HepG2 (cell line): ENCODE results near the gene HDAC5. TPM values are rescaled to one million over a fixed set of nuclear protein-coding genes. Genes with fewer than 3 reads are reported as not detected.
A peak's percentile ranks its signal among the peaks of the same experiment; 100 is the strongest.

Experiments
- CBX2 ChIP-seq, 2 experiments: fragments of 200-600 bp in 1 of 2; sonication (generic); formaldehyde crosslinking in 1 of 2; IDR thresholded peaks; 2 replicates each; pipeline versions ENCODE4 v1.7.0 to v1.8.1; 2018 to 2022; ENCODE audit warnings: low read depth in 2 of 2, low read length in 1 of 2, mild to moderate bottlenecking in 1 of 2, missing genetic modification reagents in 1 of 2
- HMG20A ChIP-seq: IDR thresholded peaks from 2 replicates; pipeline ENCODE4 v1.6.1; 2016; ENCODE audit warnings: borderline replicate concordance
- MEF2D ChIP-seq: sonication (generic); formaldehyde crosslinking; IDR thresholded peaks from 2 replicates; pipeline ENCODE4 v1.5.1; 2020; ENCODE audit warnings: mild to moderate bottlenecking, missing genetic modification reagents
- POLR2AphosphoS2 ChIP-seq: IDR thresholded peaks from 2 replicates; pipeline ENCODE4 v1.6.1; 2011; ENCODE audit warnings: low read depth, low read length, improper control_type of control experiment
- RFX3 ChIP-seq: IDR thresholded peaks from 2 replicates; pipeline ENCODE4 v1.6.1; 2016; ENCODE audit warnings: missing biosample characterization, missing genetic modification reagents
- TEAD2 ChIP-seq: sonication (generic); formaldehyde crosslinking; IDR thresholded peaks from 2 replicates; pipeline ENCODE4 v1.9.0; 2021; ENCODE audit warnings: missing genetic modification reagents
- ZNF264 ChIP-seq: sonication (generic); formaldehyde crosslinking; IDR thresholded peaks from 2 replicates; pipeline ENCODE4 v1.4.0; 2020; ENCODE audit warnings: missing genetic modification reagents
- ZNF33A ChIP-seq: sonication (generic); formaldehyde crosslinking; IDR thresholded peaks from 2 replicates; pipeline ENCODE4 v1.5.1; 2020; ENCODE audit warnings: missing genetic modification reagents, mild to moderate bottlenecking, moderate library complexity, borderline replicate concordance
- ZNF552 ChIP-seq: sonication (generic); formaldehyde crosslinking; IDR thresholded peaks from 2 replicates; pipeline ENCODE4 v1.9.0; 2022; ENCODE audit warnings: missing genetic modification reagents, mild to moderate bottlenecking, borderline replicate concordance
- ZNF589 ChIP-seq: sonication (generic); formaldehyde crosslinking; conservative IDR thresholded peaks from 2 replicates; pipeline ENCODE4 v1.8.0; 2022; ENCODE audit warnings: mild to moderate bottlenecking, moderate library complexity, missing genetic modification reagents
- ZNF879 ChIP-seq: sonication (generic); formaldehyde crosslinking; IDR thresholded peaks from 2 replicates; pipeline ENCODE4 v1.8.1; 2023; ENCODE audit warnings: missing genetic modification reagents
- polyA plus RNA-seq, 8 experiments: library from polyadenylated mRNA; depleted of rRNA in 3 of 8; stranded (reverse) in 7 of 8; unstranded in 1 of 8; fragments of >200 nt; fragmentation: Illumina TruSeq in 4 of 8; extraction: Trizol in 4 of 8; gene quantifications; 2 replicates each; pipeline versions ENCODE4 v1.2.1 to v1.2.3, GENCODE V29; 2011 to 2016; ENCODE audit warnings: low read depth in 4 of 8, missing spikeins in 1 of 8, mixed read lengths in 1 of 8; ENCODE audit not compliant: insufficient read depth in 1 of 8
- total RNA-seq, 5 experiments: library from RNA; depleted of rRNA; stranded (reverse); fragments of >200 nt; fragmentation: Illumina TruSeq; extraction: Trizol; gene quantifications; 2 replicates each; pipeline ENCODE4 v1.2.3, GENCODE V29; 2016; ENCODE audit warnings: low read depth in 1 of 5
- TF ChIP-seq, protein P1 (sequence below): sonication (generic); formaldehyde crosslinking; conservative IDR thresholded peaks from 2 replicates; pipeline ENCODE4 v1.8.0; 2022; ENCODE audit warnings: low read depth, missing genetic modification reagents
- TF ChIP-seq, protein P2 (sequence below): sonication (generic); formaldehyde crosslinking; IDR thresholded peaks from 2 replicates; pipeline ENCODE4 v1.8.0; 2022; ENCODE audit warnings: missing genetic modification reagents, low read depth, mild to moderate bottlenecking, borderline replicate concordance
- TF ChIP-seq, protein P3 (sequence below): sonication (generic); formaldehyde crosslinking; IDR thresholded peaks from 2 replicates; pipeline ENCODE4 v1.8.0; 2022; ENCODE audit warnings: mild to moderate bottlenecking, missing genetic modification reagents
- TF ChIP-seq, protein P4 (sequence below): sonication (generic); formaldehyde crosslinking; IDR thresholded peaks from 2 replicates; pipeline ENCODE4 v1.5.0; 2020; ENCODE audit warnings: missing genetic modification reagents
- TF ChIP-seq, protein P5 (sequence below): IDR thresholded peaks from 2 replicates; pipeline ENCODE4 v1.6.1; 2018; ENCODE audit warnings: missing genetic modification reagents

The HDAC5 gene
- total and polyA plus RNA-seq, 2 of the 13 experiments (the other 11 are each of a cell fraction or from before 2014, with no cell fraction given), result 46.4 to 85.4 TPM

DNA sequence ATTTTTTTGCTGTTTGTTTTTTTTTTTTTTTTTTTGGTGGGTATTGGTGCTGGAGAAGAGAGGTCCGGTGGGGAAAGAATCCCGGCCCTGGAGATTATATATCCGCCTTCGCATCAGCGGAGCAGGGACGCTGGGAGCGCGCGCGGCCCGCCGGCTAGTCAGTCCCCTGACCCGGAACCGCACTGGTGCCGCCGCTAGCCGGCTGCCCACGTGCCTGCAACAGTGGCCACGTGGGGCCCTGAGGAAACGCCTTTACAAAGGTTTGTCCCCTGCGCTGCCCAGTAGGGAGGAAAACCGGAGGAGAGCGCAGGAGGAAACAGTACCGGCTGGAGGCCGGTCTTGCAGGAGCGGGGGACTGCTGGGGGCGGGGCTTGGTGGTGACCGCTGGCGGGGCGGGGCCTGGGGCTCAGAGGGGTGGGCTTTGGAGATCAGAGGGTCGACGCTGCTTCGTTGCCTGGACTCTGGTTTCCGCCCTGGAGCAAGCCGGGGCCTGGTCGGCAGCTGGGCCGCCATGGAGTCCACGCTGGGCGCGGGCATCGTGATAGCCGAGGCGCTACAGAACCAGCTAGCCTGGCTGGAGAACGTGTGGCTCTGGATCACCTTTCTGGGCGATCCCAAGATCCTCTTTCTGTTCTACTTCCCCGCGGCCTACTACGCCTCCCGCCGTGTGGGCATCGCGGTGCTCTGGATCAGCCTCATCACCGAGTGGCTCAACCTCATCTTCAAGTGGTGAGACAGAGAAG is 52.8 kb downstream of the HDAC5 start, which contains the start of gene G6PC3 (continued):
- TF ChIP-seq, protein P1, sequence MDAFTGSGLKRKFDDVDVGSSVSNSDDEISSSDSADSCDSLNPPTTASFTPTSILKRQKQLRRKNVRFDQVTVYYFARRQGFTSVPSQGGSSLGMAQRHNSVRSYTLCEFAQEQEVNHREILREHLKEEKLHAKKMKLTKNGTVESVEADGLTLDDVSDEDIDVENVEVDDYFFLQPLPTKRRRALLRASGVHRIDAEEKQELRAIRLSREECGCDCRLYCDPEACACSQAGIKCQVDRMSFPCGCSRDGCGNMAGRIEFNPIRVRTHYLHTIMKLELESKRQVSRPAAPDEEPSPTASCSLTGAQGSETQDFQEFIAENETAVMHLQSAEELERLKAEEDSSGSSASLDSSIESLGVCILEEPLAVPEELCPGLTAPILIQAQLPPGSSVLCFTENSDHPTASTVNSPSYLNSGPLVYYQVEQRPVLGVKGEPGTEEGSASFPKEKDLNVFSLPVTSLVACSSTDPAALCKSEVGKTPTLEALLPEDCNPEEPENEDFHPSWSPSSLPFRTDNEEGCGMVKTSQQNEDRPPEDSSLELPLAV (CRISPR knock-in tag), result 0 out of 2 replicates have a peak, but pooled peaks have one; percentile 53
- TF ChIP-seq, protein P2, sequence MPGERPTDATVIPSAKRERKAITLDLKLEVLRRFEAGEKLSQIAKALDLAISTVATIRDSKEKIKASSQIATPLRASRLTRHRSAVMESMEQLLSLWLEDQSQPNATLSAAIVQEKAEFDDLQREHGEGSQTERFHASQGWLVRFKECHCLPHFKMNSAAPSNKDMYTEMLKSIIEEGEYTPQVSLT (CRISPR knock-in tag), result peak; percentile 30; the same call in 1 of the 2 replicates
- TF ChIP-seq MEF2D (CRISPR knock-in tag), result peak; percentile 97
- TF ChIP-seq, protein P3, sequence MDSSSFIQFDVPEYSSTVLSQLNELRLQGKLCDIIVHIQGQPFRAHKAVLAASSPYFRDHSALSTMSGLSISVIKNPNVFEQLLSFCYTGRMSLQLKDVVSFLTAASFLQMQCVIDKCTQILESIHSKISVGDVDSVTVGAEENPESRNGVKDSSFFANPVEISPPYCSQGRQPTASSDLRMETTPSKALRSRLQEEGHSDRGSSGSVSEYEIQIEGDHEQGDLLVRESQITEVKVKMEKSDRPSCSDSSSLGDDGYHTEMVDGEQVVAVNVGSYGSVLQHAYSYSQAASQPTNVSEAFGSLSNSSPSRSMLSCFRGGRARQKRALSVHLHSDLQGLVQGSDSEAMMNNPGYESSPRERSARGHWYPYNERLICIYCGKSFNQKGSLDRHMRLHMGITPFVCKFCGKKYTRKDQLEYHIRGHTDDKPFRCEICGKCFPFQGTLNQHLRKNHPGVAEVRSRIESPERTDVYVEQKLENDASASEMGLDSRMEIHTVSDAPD, result peak; percentile 91; the same call in 1 of the 2 replicates
- TF ChIP-seq, protein P4, sequence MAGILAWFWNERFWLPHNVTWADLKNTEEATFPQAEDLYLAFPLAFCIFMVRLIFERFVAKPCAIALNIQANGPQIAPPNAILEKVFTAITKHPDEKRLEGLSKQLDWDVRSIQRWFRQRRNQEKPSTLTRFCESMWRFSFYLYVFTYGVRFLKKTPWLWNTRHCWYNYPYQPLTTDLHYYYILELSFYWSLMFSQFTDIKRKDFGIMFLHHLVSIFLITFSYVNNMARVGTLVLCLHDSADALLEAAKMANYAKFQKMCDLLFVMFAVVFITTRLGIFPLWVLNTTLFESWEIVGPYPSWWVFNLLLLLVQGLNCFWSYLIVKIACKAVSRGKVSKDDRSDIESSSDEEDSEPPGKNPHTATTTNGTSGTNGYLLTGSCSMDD (CRISPR knock-in tag), result no peak
- TF ChIP-seq TEAD2 (CRISPR knock-in tag), result peak; percentile 82; the same call in 1 of the 2 replicates
- TF ChIP-seq ZNF33A (CRISPR knock-in tag), result 0 out of 2 replicates have a peak, but pooled peaks have one; percentile 89
- TF ChIP-seq POLR2AphosphoS2, result no peak
- no peak for TF ChIP-seq CBX2 (IDR thresholded peaks at IDR 0.05; ENCODE audit: low read depth, low read length)
- TF ChIP-seq CBX2 (CRISPR knock-in tag; IDR thresholded peaks at IDR 0.05; ENCODE audit: low read depth), result peak; percentile 79; the same call in 1 of the 2 replicates
- TF ChIP-seq, protein P5, sequence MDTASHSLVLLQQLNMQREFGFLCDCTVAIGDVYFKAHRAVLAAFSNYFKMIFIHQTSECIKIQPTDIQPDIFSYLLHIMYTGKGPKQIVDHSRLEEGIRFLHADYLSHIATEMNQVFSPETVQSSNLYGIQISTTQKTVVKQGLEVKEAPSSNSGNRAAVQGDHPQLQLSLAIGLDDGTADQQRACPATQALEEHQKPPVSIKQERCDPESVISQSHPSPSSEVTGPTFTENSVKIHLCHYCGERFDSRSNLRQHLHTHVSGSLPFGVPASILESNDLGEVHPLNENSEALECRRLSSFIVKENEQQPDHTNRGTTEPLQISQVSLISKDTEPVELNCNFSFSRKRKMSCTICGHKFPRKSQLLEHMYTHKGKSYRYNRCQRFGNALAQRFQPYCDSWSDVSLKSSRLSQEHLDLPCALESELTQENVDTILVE (CRISPR knock-in tag), result peak; percentile 100
- TF ChIP-seq HMG20A (CRISPR knock-in tag), result 0 out of 2 replicates have a peak, but pooled peaks have one; percentile 9
- TF ChIP-seq ZNF589 (CRISPR knock-in tag), result 0 out of 2 replicates have a peak, but pooled peaks have one; percentile 83
- no peak; the same call in 1 of the 2 replicates for TF ChIP-seq RFX3 (CRISPR knock-in tag)
- peak; percentile 68; the same call in 1 of the 2 replicates for TF ChIP-seq ZNF264
- TF ChIP-seq ZNF879, result no peak; the same call in 1 of the 2 replicates
- peak; percentile 91; the same call in 1 of the 2 replicates for TF ChIP-seq ZNF552 (CRISPR knock-in tag)
